DOHH2 (cell line): ENCODE results near the gene P3H1.
"Not testable (repeated sequence)": the region's sequence is repeated elsewhere in the genome, so short reads cannot be mapped to it uniquely, and the experiment has no call there.

Experiments
- H3F3A ChIP-seq: fragments of 200-600 bp; sonication (generic), shearing (Covaris generic); 2 replicates; pipeline ENCODE4 v1.6.0; 2016; ENCODE audit warnings: antibody characterized with exemption, mild to moderate bottlenecking; ENCODE audit not compliant: control insufficient read depth, insufficient read depth
- H3K27ac ChIP-seq: fragments of 200-600 bp; sonication (generic); 2 replicates; pipeline ENCODE4 v1.5.1; 2014; ENCODE audit warnings: low read depth, mild to moderate bottlenecking, low read length, moderate library complexity
- H3K27me3 ChIP-seq: fragments of 200-600 bp; sonication (generic); 2 replicates; pipeline ENCODE4 v1.6.1; 2014; ENCODE audit warnings: mild to moderate bottlenecking, low read length, mixed read lengths; ENCODE audit not compliant: control insufficient read depth
- H3K36me3 ChIP-seq: fragments of 200-600 bp; sonication (generic); 2 replicates; pipeline ENCODE4 v1.6.1; 2014; ENCODE audit warnings: mild to moderate bottlenecking, low read length, moderate library complexity, mixed read lengths; ENCODE audit not compliant: control insufficient read depth
- H3K4me1 ChIP-seq: fragments of 200-600 bp; sonication (generic); 2 replicates; pipeline ENCODE4 v1.6.1; 2014; ENCODE audit warnings: mild to moderate bottlenecking, low read length, mixed read lengths; ENCODE audit not compliant: control insufficient read depth
- H3K4me2 ChIP-seq: fragments of 200-600 bp; sonication (generic); 2 replicates; pipeline ENCODE4 v1.6.0; 2014; ENCODE audit warnings: mild to moderate bottlenecking, low read length, moderate library complexity
- H3K4me3 ChIP-seq: fragments of 200-600 bp; sonication (generic); 2 replicates; pipeline ENCODE4 v1.5.1; 2014; ENCODE audit warnings: mild to moderate bottlenecking, low read length, mixed read lengths
- H3K79me2 ChIP-seq: fragments of 200-600 bp; sonication (generic); 2 replicates; pipeline ENCODE4 v1.6.1; 2014; ENCODE audit warnings: mild to moderate bottlenecking, low read length, mixed read lengths; ENCODE audit not compliant: control insufficient read depth
- H3K9me2 ChIP-seq: fragments of 200-600 bp; sonication (generic); replicated peaks from 2 replicates; pipeline ENCODE4 v1.6.1; 2014; ENCODE audit warnings: mild to moderate bottlenecking, low read length, mixed read lengths; ENCODE audit not compliant: control insufficient read depth
- H3K9me3 ChIP-seq: fragments of 200-600 bp; sonication (generic); 2 replicates; pipeline ENCODE4 v1.6.1; 2014; ENCODE audit warnings: antibody characterized with exemption, low read length, mixed read lengths; ENCODE audit not compliant: control insufficient read depth, insufficient read depth
- H4K20me1 ChIP-seq: fragments of 200-600 bp; sonication (generic); 2 replicates; pipeline ENCODE4 v1.6.0; 2014; ENCODE audit warnings: low read depth, mild to moderate bottlenecking, antibody characterized with exemption, low read length, moderate library complexity; ENCODE audit not compliant: control insufficient read depth, insufficient read depth
- CTCF ChIP-seq: fragments of 200-600 bp; sonication (generic); IDR thresholded peaks from one replicate; pipeline ENCODE4 v1.5.1; 2014; ENCODE audit warnings: antibody characterized with exemption, mild to moderate bottlenecking, low read depth, low read length; ENCODE audit not compliant: poor library complexity, severe bottlenecking
- EZH2phosphoT487 ChIP-seq: fragments of 200-600 bp; sonication (generic); IDR thresholded peaks from 2 replicates; pipeline ENCODE4 v1.6.1; 2017; ENCODE audit warnings: borderline replicate concordance, mild to moderate bottlenecking, antibody characterized with exemption, low read length, moderate library complexity, mixed read lengths

Gene P3H1

GRCh38 chr1:42721926-42722325 lies 44.9 kb downstream of the P3H1 start:
- no peaks in the 10 kb centered on the region for H3K27me3 ChIP-seq
- no peak for TF ChIP-seq EZH2phosphoT487
- no peak for TF ChIP-seq CTCF
- no peak overlapping the region for H3K4me3 ChIP-seq
- no peaks in the 10 kb centered on the region for H3K9me2 ChIP-seq
- H3K27ac ChIP-seq: no peak overlapping the region
- H3K4me1 ChIP-seq: no peaks in the 10 kb centered on the region
- no peaks in the 10 kb centered on the region for H3K9me3 ChIP-seq
- no peak overlapping the region for H3K4me2 ChIP-seq
- H3F3A ChIP-seq: peaks cover 5% of the 10 kb centered on the region; the same call in 1 of the 2 replicates
- no peaks in the 10 kb centered on the region; the same call in 1 of the 2 replicates for H4K20me1 ChIP-seq
- H3K36me3 ChIP-seq: no peaks in the 10 kb centered on the region
- H3K79me2 ChIP-seq: no peaks in the 10 kb centered on the region

GRCh38 chr1:42720868-42721267 lies 46.0 kb downstream of the P3H1 start:
- no peak overlapping the region for H3K4me3 ChIP-seq
- H3K36me3 ChIP-seq: peaks cover 5% of the 10 kb centered on the region; the same call in 1 of the 2 replicates
- H3K79me2 ChIP-seq: no peaks in the 10 kb centered on the region
- H3K9me3 ChIP-seq: no peaks in the 10 kb centered on the region
- H4K20me1 ChIP-seq: peaks cover 6% of the 10 kb centered on the region; the same call in 1 of the 2 replicates
- H3K4me2 ChIP-seq: no peak overlapping the region
- H3K9me2 ChIP-seq: no peaks in the 10 kb centered on the region
- TF ChIP-seq EZH2phosphoT487: no peak
- TF ChIP-seq CTCF: no peak
- peaks cover 13% of the 10 kb centered on the region; the same call in 1 of the 2 replicates for H3F3A ChIP-seq
- no peaks in the 10 kb centered on the region for H3K4me1 ChIP-seq
- H3K27me3 ChIP-seq: no peaks in the 10 kb centered on the region
- H3K27ac ChIP-seq: no peak overlapping the region

GRCh38 chr1:42714441-42714840 lies 52.4 kb downstream of the P3H1 start:
- not testable (repeated sequence) for H3K9me2 ChIP-seq, H3K4me2 ChIP-seq, H3K27ac ChIP-seq, H3K27me3 ChIP-seq, H4K20me1 ChIP-seq, H3K4me3 ChIP-seq, H3K9me3 ChIP-seq, H3K4me1 ChIP-seq
- Histone ChIP-seq H3F3A (peaks cover 23% of the 10 kb centered on the region), H3K36me3 (peaks cover 55% of the 10 kb centered on the region), H3K79me2 (peaks cover 19% of the 10 kb centered on the region)

- Histone ChIP-seq H3K9me3 (no peaks in the 10 kb centered on the region), H3K4me1 (no peaks in the 10 kb centered on the region), H3K9me2 (no peaks in the 10 kb centered on the region), H4K20me1 (peaks cover 9% of the 10 kb centered on the region), H3K36me3 (peaks cover 56% of the 10 kb centered on the region), H3K27ac (no peak overlapping the region), H3K4me2 (no peak overlapping the region), H3K27me3 (no peaks in the 10 kb centered on the region), H3F3A (peaks cover 23% of the 10 kb centered on the region), H3K4me3 (no peak overlapping the region), H3K79me2 (peaks cover 23% of the 10 kb centered on the region)
- TF ChIP-seq CTCF (no peak), EZH2phosphoT487 (no peak)
These were observed 53.5 kb downstream of the P3H1 start for GRCh38 chr1:42713293-42713692.

- Histone ChIP-seq H3K36me3 (peaks cover 61% of the 10 kb centered on the region), H3F3A (peaks cover 23% of the 10 kb centered on the region), H3K79me2 (peaks cover 28% of the 10 kb centered on the region)
- not testable (repeated sequence) for H3K27me3 ChIP-seq, H3K4me2 ChIP-seq, H3K9me2 ChIP-seq, H3K4me1 ChIP-seq, H4K20me1 ChIP-seq, H3K9me3 ChIP-seq, H3K27ac ChIP-seq, H3K4me3 ChIP-seq
These were observed 54.0 kb downstream of the P3H1 start for GRCh38 chr1:42712808-42713207.
